ENCODE data around the gene RAB10. TPM values are rescaled to one million over a fixed set of nuclear protein-coding genes. Genes with fewer than 3 reads are reported as not detected.

RAB10 gene
- total RNA-seq, 1 experiment from 2014 or later = 130 TPM

GRCh38 chr2:26077291-26077690 lies 43.4 kb downstream of the RAB10 start:
- Histone ChIP-seq H2BK15ac (ENCODE audit: low read depth, low read length) (no peak overlapping the region), H4K5ac (ENCODE audit: insufficient read length, low read depth, low read length) (no peak overlapping the region), H3K14ac (ENCODE audit: insufficient read depth, low read length) (no peak overlapping the region), H3K4ac (ENCODE audit: low read depth, low read length) (no peak overlapping the region), H2BK120ac (ENCODE audit: low read depth, low read length, poor library complexity, severe bottlenecking) (no peak overlapping the region), H3K79me1 (ENCODE audit: insufficient read depth, low read depth, low read length, poor library complexity, severe bottlenecking) (peaks cover 2% of the 10 kb centered on the region), H3K9me3 (ENCODE audit: control insufficient read depth, low read depth, low read length) (peaks cover 6% of the 10 kb centered on the region), H2BK12ac (ENCODE audit: insufficient read length, low read depth, low read length) (no peak overlapping the region), H2AK5ac (ENCODE audit: insufficient read length, low read length) (no peak overlapping the region), H3K56ac (ENCODE audit: insufficient read length, low read depth, low read length) (no peak overlapping the region), H3K79me2 (ENCODE audit: insufficient read depth, low read length) (peaks cover 26% of the 10 kb centered on the region), H2BK20ac (ENCODE audit: low read depth, low read length, poor library complexity, severe bottlenecking) (no peak overlapping the region), H4K20me1 (ENCODE audit: control insufficient read depth, insufficient read depth, insufficient read length) (no peaks in the 10 kb centered on the region), H4K8ac (replicated peaks; ENCODE audit: insufficient read length, low read depth, low read length) (no peak overlapping the region), H3K4me2 (ENCODE audit: insufficient read depth, insufficient read length, low read length) (no peak overlapping the region), H3K9ac (ENCODE audit: extremely low read depth, insufficient read length, low read length) (no peak overlapping the region), H3K4me1 (ENCODE audit: insufficient read depth, low read length) (peaks cover 6% of the 10 kb centered on the region; the same call in 1 of the 2 replicates), H2AFZ (ENCODE audit: low read length) (no peak overlapping the region), H4K91ac (ENCODE audit: insufficient read length, low read depth, low read length) (no peak overlapping the region), H3K23me2 (ENCODE audit: insufficient read length, low read depth, low read length, poor library complexity, severe bottlenecking) (no peaks in the 10 kb centered on the region), H3K18ac (ENCODE audit: insufficient read length, low read depth, low read length) (no peak overlapping the region), H3K23ac (ENCODE audit: insufficient read length, low read depth, low read length) (no peak overlapping the region), H3T11ph (ENCODE audit: low read length) (no peak overlapping the region), H2BK5ac (ENCODE audit: insufficient read length, low read length) (no peak overlapping the region), H3K27me3 (ENCODE audit: insufficient read depth, low read length) (no peaks in the 10 kb centered on the region), H3K27ac (ENCODE audit: insufficient read length, low read depth, low read length) (no peak overlapping the region)
- Mint-ChIP-seq H3K27ac (no peak overlapping the region), H3K4me3 (no peak overlapping the region), H3K36me3 (ENCODE audit: insufficient read depth in 1 of 3, low read depth in 3 of 3) (peaks cover 30 to 34% (median 33%) of the 10 kb centered on the region in 3 experiments), H3K4me1 (peaks cover 38 to 39% of the 10 kb centered on the region in 2 experiments), H3K9me3 (peaks cover 28 to 30% of the 10 kb centered on the region in 2 experiments), H3K27me3 (ENCODE audit: low read depth) (no peaks in the 10 kb centered on the region)
- whole genome bisulfite sequencing (ENCODE audit: extremely low coverage, insufficient read length, low lambda C conversion rate) = no CpG with 5 or more reads among the region's 2 CpGs
- TF ChIP-seq CTCF (conservative IDR thresholded peaks at IDR 0.05) = no peak
- DNase-seq = no peak

Measured in H9 (cell line).